ENCODE data around the gene DSC2.
A peak's percentile ranks its signal among the peaks of the same experiment; 100 is the strongest.

Gene DSC2

GRCh38 chr18:31077878-31078277 lies 24.3 kb downstream of the DSC2 start:
- no peak overlapping the region for H3K4me3 ChIP-seq (ENCODE audit: low read depth, low read length)
- no peak for DNase-seq (ENCODE audit: low read depth)
- no peak for TF ChIP-seq CTCF (conservative IDR thresholded peaks at IDR 0.05; ENCODE audit: low read depth, low read length)

DNA sequence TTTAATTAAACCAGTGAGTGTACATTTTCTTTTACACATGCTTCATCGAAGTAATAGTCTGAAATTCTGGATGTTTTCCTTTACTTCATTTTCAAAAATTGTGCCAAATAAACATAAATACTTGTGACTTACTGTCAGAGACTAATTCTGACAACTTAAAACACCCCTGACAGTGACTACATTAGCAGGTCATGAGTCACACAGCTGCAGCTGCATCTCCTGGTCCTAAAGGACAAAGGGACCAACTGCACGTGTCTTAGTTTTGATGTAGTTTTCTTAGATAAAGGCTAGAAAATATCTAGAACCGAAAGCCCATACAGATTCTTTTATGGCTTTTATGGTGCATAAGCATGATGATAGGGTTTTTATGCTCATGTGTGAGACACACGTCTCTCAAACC lies 30.0 kb downstream of the DSC2 start:
- TF ChIP-seq CTCF (conservative IDR thresholded peaks at IDR 0.05; ENCODE audit: low read depth, low read length): no peak

GRCh38 chr18:31070206-31070605 lies 32.0 kb downstream of the DSC2 start:
- no peak for TF ChIP-seq CTCF (conservative IDR thresholded peaks at IDR 0.05; ENCODE audit: low read depth, low read length)
- no peak overlapping the region for H3K4me3 ChIP-seq (ENCODE audit: low read depth, low read length)
- DNase-seq (ENCODE audit: low read depth): peak; percentile 1

More for the DNA sequence above, 30.0 kb downstream of the DSC2 start:
- no peak overlapping the region for H3K4me3 ChIP-seq (ENCODE audit: low read depth, low read length)
- no peak for DNase-seq (ENCODE audit: low read depth)

GRCh38 chr18:31066266-31066665 lies 36.0 kb downstream of the DSC2 start:
- no peak overlapping the region for H3K4me3 ChIP-seq (ENCODE audit: low read depth, low read length)
- TF ChIP-seq CTCF (conservative IDR thresholded peaks at IDR 0.05; ENCODE audit: low read depth, low read length): no peak
- no peak for DNase-seq (ENCODE audit: low read depth)

DNA sequence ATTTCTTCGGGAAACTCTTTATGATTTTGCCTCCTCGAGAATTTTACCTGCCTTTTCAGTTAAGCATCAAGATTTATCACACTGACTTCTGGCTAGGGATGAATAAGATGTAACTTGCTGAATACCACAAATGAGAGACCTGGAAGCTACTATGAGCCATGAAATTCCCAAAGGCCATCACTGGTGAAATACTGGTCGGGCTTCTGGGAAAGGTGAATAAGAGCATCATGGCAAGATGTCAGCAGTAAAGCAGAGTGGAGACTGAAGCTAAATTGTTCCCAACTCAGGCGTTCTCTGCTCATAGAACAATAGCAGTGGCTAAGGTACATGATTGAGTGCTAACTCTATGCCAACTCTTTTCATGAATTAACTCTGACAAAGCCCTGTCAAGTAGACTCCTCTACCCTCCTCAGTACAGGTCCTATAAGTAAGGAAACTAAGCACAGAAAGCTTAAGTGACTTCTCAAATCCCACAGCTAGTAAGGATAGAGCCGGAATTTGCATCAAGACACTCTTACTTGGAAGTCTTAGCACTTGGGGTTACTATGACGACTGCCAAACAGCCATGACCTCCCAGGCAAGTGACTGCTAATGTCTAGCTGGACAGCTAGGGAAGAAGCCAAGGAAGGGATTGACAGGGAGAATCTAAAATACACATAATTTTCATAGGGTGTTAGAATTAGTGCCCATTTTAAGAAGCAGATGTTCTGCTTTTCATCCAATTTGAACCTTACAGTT lies 37.0 kb downstream of the DSC2 start:
- no peak for TF ChIP-seq CTCF (conservative IDR thresholded peaks at IDR 0.05; ENCODE audit: low read depth, low read length)
- DNase-seq (ENCODE audit: low read depth): no peak
- no peak overlapping the region for H3K4me3 ChIP-seq (ENCODE audit: low read depth, low read length)

- TF ChIP-seq CTCF (conservative IDR thresholded peaks at IDR 0.05; ENCODE audit: low read depth, low read length): no peak
- no peak overlapping the region for H3K4me3 ChIP-seq (ENCODE audit: low read depth, low read length)
- no peak for DNase-seq (ENCODE audit: low read depth)
Measured at GRCh38 chr18:31064130-31064529, 38.1 kb downstream of the DSC2 start.

- peak; percentile 14 for DNase-seq (ENCODE audit: low read depth)
- no peak overlapping the region for H3K4me3 ChIP-seq (ENCODE audit: low read depth, low read length)
- TF ChIP-seq CTCF (conservative IDR thresholded peaks at IDR 0.05; ENCODE audit: low read depth, low read length): no peak
Measured at GRCh38 chr18:31061945-31062344, 40.3 kb downstream of the DSC2 start.
